Adrenal gland (tissue), 12 donors: ENCODE results near the gene BEND6. TPM values are rescaled to one million over a fixed set of nuclear protein-coding genes. Genes with fewer than 3 reads are reported as not detected.

Experiments used
- DNase-seq, 7 donors: peaks; one replicate each; pipeline ENCODE4 v3.0.0-alpha.2; 2019 to 2020
- H3K27ac ChIP-seq, 5 donors: fragments of 200-600 bp; sonication (generic) in 4 of 5; 1 replicate in 3 of 5; 2 replicates in 2 of 5; pipeline versions ENCODE4 v1.5.1 to v1.8.0; 2016 to 2020; ENCODE audit warnings: mild to moderate bottlenecking in 1 of 5
- H3K27me3 ChIP-seq: fragments of 200-600 bp; 2 replicates; pipeline ENCODE4 v1.8.0; 2021
- H3K36me3 ChIP-seq, 2 donors: fragments of 200-600 bp; replicated peaks in 1 of 2; 1 replicate in 1 of 2; 2 replicates in 1 of 2; pipeline versions ENCODE4 v1.5.1 to v1.8.0; 2018 to 2022
- H3K4me1 ChIP-seq, 2 donors: fragments of 200-600 bp; replicated peaks in 1 of 2; 1 replicate in 1 of 2; 2 replicates in 1 of 2; pipeline versions ENCODE4 v1.5.1 to v1.8.0; 2018 to 2021
- H3K4me3 ChIP-seq, 4 donors: fragments of 200-600 bp; sonication (generic) in 3 of 4; one replicate each; pipeline ENCODE4 v1.5.1; 2016 to 2018
- H3K9me3 ChIP-seq, 3 donors: fragments of 200-600 bp; sonication (generic) in 1 of 3; replicated peaks in 1 of 3; 1 replicate in 2 of 3; 2 replicates in 1 of 3; pipeline versions ENCODE4 v1.5.1 to v1.8.0; 2016 to 2021
- CTCF ChIP-seq, 6 experiments: fragments of 450-650 bp in 4 of 6; fragments of 200-600 bp in 2 of 6; sonication (generic) in 1 of 6; IDR thresholded peaks; 1 replicate in 5 of 6; 2 replicates in 1 of 6; pipeline versions ENCODE4 v1.5.1 to v1.8.0; 2016 to 2021; ENCODE audit warnings: antibody characterized with exemption in 6 of 6, mild to moderate bottlenecking in 2 of 6, moderate library complexity in 1 of 6
- POLR2A ChIP-seq, 2 donors: fragments of 450-650 bp; IDR thresholded peaks; one replicate each; pipeline ENCODE4 v1.6.1; 2017; ENCODE audit warnings: antibody characterized with exemption in 2 of 2, mild to moderate bottlenecking in 2 of 2, moderate library complexity in 1 of 2
- WGBS, 4 donors: extraction: QIAGEN DNeasy Blood & Tissue Kit in 2 of 4; methylation state at CpG; one replicate each; pipeline versions ENCODE4 v1.1.5 to v1.1.7; 2013 to 2017; 5-methylcytosine and 5-hydroxymethylcytosine counted together
- intact Hi-C, 2 donors: fragments of 100-400 bp; cut with DNase I; formaldehyde crosslinking; loops; one replicate each; pipeline versions ENCODE4 v1.14.1 to v1.15.0; 2022 to 2023
- polyA plus RNA-seq, 3 donors: library from polyadenylated mRNA; stranded (reverse); fragments of 200-250 nt in 2 of 3; fragments of 350-450 nt in 1 of 3; fragmentation: Illumina TruSeq in 1 of 3; extraction: RNeasy Lipid Tissue Mini Kit (QIAGEN cat#74804) in 1 of 3; gene quantifications; one replicate each; pipeline ENCODE4 v1.2.3, GENCODE V29; 2013 to 2014
- total RNA-seq, 9 donors: library from RNA; depleted of rRNA in 4 of 9; stranded (reverse); fragments of >200 nt in 4 of 9; fragments of 120-200 nt in 1 of 9; fragmentation: NEBNext Ultra II Directional in 1 of 9; extraction: Animal tissue kit (Norgen Biotek cat#: 25700) in 1 of 9; gene quantifications; one replicate each; pipeline versions ENCODE4 v1.1.0 to v1.2.4, GENCODE V29; 2013 to 2023
- donor health status: healthy with polysubstance abuse.
- donor health status: Bipolar disorder and iron deficiency.
- donor health status: DM: yes; HTN: yes; CAD: no.
- donor health status: DM: no; HTN: no; CAD: no.
- donor health status: DM: no; HTN: no; CAD: no.
- donor health status: DM: yes; HTN: yes; CAD: no.

The BEND6 gene
- total and polyA plus RNA-seq, 12 donors, result 0.67 to 6.0 (median 1.2) TPM; not detected in 1

- H3K9me3 ChIP-seq, result no peaks in the 10 kb centered on the region
- TF ChIP-seq POLR2A (IDR thresholded peaks at IDR 0.05) (no peak), CTCF (IDR thresholded peaks at IDR 0.05) (no peak)
Observed at GRCh38 chr6:56970849-56971248, 15.9 kb downstream of the BEND6 start.

GRCh38 chr6:56977192-56977591 lies 22.3 kb downstream of the BEND6 start:
- Histone ChIP-seq H3K4me1 (no peaks in the 10 kb centered on the region), H3K9me3 (peaks cover 0 to 8% (median 7%) of the 10 kb centered on the region in 3 donors), H3K36me3 (no peaks in the 10 kb centered on the region), H3K4me3 (no peak overlapping the region), H3K27me3 (no peaks in the 10 kb centered on the region), H3K27ac (no peak overlapping the region)
- WGBS, 4 donors, result 89 to 91% (median 90%) methylated on average over 1 of the region's 1 CpG
- TF ChIP-seq POLR2A (IDR thresholded peaks at IDR 0.05), result no peak
- no peak for TF ChIP-seq CTCF (IDR thresholded peaks at IDR 0.05)
- intact Hi-C loops, result no loop called here
- DNase-seq, result no peak

More at GRCh38 chr6:56970849-56971248, 15.9 kb downstream of the BEND6 start:
- intact Hi-C loops, result no loop called here
- H3K27me3 ChIP-seq, result no peaks in the 10 kb centered on the region
- no peak overlapping the region for H3K4me3 ChIP-seq
- no peaks in the 10 kb centered on the region for H3K4me1 ChIP-seq
- no peaks in the 10 kb centered on the region for H3K36me3 ChIP-seq
- 85 to 89% (median 87%) methylated on average over 1 of the region's 1 CpG for WGBS, 4 donors
- DNase-seq, result no peak
- no peak overlapping the region for H3K27ac ChIP-seq

GRCh38 chr6:56978530-56978929 lies 23.6 kb downstream of the BEND6 start:
- TF ChIP-seq POLR2A (IDR thresholded peaks at IDR 0.05) (no peak), CTCF (IDR thresholded peaks at IDR 0.05) (no peak)
- Histone ChIP-seq H3K9me3 (peaks cover 0 to 8% (median 7%) of the 10 kb centered on the region in 3 donors), H3K4me1 (no peaks in the 10 kb centered on the region), H3K27me3 (no peaks in the 10 kb centered on the region), H3K4me3 (no peak overlapping the region), H3K36me3 (no peaks in the 10 kb centered on the region), H3K27ac (no peak overlapping the region)
- intact Hi-C loops, result no loop called here
- DNase-seq, result no peak
- 91 to 97% (median 92%) methylated on average over 1 of the region's 1 CpG for WGBS, 4 donors

GRCh38 chr6:56984361-56984760 lies 29.5 kb downstream of the BEND6 start:
- H3K9me3 ChIP-seq, result no peaks in the 10 kb centered on the region
- H3K36me3 ChIP-seq, result no peaks in the 10 kb centered on the region
- TF ChIP-seq POLR2A (IDR thresholded peaks at IDR 0.05), result no peak
- no peak for TF ChIP-seq CTCF (IDR thresholded peaks at IDR 0.05)
- no peak overlapping the region for H3K27ac ChIP-seq
- 64 to 78% (median 69%) methylated on average over 5 of the region's 5 CpGs for WGBS, 4 donors
- intact Hi-C loops, result no loop called here
- peaks cover 5% of the 10 kb centered on the region for H3K27me3 ChIP-seq
- no peaks in the 10 kb centered on the region for H3K4me1 ChIP-seq
- H3K4me3 ChIP-seq, result no peak overlapping the region
- DNase-seq, result no peak
